Left renal cortex interstitium (tissue), 4 donors: ENCODE results near the gene KRTAP5-2. TPM values are rescaled to one million over a fixed set of nuclear protein-coding genes. Genes with fewer than 3 reads are reported as not detected.
"Not testable (repeated sequence)": the region's sequence is repeated elsewhere in the genome, so short reads cannot be mapped to it uniquely, and the experiment has no call there.

Experiments
- DNase-seq, 4 donors: peaks; one replicate each; pipeline ENCODE4 v3.0.0-alpha.2; 2013; ENCODE audit warnings: low read depth in 4 of 4, low spot score in 2 of 4, missing footprints in 1 of 4
- polyA plus RNA-seq, 4 donors: library from polyadenylated mRNA; unstranded; fragments of 120-200 nt; gene quantifications; one replicate each; pipeline ENCODE4 v1.2.1, GENCODE V29; 2013; ENCODE audit not compliant: insufficient read length in 4 of 4

KRTAP5-2 gene, protein sequence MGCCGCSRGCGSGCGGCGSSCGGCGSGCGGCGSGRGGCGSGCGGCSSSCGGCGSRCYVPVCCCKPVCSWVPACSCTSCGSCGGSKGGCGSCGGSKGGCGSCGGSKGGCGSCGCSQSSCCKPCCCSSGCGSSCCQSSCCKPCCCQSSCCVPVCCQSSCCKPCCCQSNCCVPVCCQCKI
- under 1 TPM in 1 of 4 donors, not detected in 3; 0.13 TPM for polyA plus RNA-seq

DNA sequence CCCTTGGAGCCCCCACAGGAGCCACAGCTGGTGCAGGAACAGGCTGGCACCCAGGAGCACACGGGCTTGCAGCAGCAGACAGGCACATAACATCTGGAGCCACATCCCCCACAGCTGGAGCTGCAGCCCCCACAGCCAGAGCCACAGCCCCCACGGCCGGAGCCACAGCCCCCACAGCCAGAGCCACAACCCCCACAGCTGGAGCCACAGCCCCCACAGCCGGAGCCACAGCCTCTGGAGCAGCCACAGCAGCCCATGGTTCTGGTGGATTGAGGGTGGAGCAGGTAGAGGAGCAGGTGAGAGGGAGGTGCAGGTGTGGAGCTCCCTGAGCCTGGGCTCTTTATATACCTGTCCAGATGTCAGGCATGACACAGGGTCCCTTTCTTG lies at the start of gene KRTAP5-2:
KRTAP5-2 (minus strand) TSS at position 301 of the 387 bp plus-strand sequence; CDS start at position 257, 44 bp downstream.
- DNase-seq: no peak

DNA sequence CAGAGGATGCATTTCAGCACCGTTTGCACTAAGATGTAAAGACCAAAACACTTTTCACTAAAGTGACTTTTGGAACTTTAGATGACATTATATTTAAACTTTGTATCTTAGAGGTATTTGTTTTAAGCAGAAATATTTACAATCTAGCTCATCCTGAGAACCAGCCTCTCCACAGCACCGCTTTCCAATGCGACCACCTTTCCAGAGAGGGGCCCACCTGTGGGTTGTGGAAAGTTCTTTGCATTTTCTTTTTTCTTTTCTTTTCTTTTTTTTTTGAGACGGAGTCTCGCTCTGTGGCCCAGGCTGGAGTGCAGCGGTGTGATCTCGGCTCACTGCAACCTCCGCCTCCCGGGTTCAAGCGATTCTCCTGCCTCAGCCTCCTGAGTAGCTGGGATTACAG lies 48.4 kb upstream of the KRTAP5-2 start:
- not testable (repeated sequence) for DNase-seq

DNA sequence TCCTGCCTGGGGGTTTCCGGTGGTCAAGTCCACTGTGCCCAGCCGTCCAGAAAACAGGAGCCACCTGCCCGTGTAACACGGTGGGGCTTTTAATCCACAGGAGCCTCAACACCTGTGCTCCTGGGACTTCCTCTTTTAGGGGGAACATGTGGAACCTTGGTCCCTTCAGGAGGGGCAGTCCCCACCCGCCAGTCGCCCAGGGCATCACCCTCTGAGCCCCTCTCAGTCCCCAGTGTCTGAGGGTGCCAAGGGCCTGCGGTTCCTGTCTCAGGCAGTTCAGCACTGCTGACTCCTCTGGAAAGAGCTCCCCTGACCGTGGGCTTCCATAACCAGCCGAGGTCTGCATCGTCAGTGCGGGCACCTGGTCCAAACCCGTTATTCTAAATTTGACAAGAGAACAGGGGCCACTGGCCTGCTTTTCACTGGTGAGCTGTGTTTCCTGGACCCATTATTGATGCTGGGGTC lies 47.3 kb upstream of the KRTAP5-2 start:
- DNase-seq: no peak

DNA sequence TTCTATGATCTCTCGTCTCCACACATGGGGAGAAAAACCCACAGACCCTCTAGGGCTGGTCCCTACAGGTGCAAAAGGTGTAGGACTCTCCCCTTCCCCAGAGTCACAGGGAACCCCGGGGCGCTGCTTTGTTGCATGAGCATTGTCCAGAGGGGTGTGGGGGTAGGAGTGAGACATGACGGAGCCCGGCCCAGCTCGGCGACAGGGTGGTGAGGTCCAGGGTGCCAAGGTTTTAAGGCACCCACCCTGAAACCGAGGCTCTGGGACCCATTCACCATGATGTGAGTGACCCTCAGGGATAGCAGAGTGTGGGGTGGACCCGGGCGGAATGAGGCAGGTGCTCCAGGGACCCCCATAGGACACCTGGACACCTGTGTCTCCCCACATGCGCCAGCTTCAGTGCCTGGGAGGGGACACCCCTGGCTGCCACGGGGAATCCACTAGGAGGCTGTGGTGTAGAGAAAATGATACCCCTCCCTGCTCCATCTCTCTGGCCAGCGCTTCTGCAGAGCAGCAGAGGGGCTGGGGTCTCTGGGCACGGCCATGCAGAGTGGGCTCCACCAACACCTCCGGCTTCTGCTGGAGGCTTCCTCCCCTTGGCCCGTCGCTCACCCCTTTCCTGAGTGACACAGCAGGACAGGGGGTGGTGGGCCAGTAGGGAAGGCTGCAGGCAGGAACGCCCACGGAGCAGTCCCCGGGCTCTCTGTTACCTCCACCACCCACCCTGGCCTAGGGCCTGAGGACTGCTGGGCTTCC lies 46.7 kb upstream of the KRTAP5-2 start:
- no peak for DNase-seq

DNA sequence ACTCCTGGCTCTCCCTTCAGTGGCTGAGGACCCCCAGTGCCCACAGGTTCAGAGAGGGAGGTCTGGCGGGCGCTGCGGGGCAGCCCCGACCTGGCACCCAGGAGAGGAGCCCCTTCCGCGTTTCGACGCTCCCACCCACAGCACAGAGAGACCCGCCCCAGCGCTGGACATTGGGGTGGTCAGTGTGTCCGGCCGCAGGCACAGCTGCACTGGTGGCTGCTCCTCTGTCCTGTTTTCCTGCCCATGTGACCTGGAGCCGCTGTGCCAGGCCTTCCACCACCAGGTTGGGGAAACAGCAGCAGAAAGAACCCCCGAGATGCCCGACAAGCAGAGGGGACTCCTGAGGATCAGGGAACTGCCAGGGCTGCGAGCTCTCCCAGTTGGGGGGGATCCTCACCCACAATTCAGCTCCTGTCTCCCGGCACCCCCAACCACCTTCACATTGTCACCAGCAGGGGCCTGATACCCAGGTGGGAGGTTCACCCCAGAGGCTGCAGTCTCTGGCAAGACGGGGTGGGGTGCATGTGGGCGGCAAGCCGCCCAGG lies 45.1 kb upstream of the KRTAP5-2 start:
- DNase-seq: no peak

DNA sequence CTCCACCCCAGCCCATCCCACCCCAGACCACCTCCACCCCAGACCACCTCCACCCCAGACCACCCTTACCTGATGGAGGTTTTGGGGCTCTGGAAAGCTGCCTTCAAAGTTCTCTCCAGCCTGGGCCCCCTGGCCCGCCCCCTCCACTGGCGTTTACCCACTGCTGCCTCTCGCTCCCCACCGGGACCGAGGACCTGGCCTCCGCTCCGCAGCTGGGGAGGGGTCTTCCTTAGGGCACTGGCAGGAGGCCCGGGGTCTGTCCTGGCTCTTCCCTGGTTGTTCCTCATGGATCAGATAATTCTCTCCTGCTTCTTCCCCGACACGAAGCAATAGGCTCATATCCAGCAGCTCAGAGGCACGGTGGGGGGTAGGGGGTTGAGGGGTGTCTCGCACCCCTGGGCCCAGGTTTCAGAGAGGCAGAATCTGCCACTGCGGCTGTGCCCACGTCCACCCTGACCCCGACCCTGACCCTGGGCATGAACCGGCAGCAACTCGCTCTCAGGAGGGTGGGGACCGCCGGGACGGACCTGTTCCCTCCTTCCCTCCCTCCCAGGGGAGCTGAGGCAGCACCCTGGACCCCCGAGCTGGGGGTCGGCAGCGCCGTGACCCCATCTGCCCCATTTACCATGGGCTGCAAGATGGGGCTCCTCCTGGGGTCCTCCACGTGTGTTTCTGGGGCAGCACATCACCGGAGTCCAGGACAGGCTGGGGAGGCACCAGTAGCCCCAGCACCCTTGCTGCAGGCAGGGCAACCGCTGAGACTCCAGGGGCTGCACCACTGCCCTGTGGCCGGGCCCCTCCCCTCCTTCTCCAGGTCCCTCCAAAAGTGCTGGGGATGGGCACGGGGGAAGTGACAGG lies 44.4 kb upstream of the KRTAP5-2 start:
- no peak for DNase-seq

DNA sequence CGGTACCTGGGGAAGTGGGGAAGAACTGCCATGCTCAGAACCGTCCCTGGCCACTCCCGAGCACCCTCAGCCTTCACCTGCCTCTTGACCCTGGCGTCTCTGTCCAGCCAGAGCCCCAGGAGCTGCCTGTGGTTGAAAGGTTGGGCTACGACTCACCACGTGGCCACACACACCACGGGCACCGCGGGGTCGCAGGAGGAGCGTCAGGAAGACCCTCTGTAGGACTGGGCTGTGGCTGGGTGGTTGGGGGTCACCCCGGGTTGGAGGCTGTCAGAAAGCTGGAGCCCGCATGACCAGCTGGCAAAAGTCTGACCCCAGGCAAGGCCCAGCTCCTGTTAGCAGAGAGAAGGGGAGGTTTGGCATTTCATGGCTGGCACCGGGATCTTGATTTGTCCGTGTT lies 43.0 kb upstream of the KRTAP5-2 start:
- no peak for DNase-seq

DNA sequence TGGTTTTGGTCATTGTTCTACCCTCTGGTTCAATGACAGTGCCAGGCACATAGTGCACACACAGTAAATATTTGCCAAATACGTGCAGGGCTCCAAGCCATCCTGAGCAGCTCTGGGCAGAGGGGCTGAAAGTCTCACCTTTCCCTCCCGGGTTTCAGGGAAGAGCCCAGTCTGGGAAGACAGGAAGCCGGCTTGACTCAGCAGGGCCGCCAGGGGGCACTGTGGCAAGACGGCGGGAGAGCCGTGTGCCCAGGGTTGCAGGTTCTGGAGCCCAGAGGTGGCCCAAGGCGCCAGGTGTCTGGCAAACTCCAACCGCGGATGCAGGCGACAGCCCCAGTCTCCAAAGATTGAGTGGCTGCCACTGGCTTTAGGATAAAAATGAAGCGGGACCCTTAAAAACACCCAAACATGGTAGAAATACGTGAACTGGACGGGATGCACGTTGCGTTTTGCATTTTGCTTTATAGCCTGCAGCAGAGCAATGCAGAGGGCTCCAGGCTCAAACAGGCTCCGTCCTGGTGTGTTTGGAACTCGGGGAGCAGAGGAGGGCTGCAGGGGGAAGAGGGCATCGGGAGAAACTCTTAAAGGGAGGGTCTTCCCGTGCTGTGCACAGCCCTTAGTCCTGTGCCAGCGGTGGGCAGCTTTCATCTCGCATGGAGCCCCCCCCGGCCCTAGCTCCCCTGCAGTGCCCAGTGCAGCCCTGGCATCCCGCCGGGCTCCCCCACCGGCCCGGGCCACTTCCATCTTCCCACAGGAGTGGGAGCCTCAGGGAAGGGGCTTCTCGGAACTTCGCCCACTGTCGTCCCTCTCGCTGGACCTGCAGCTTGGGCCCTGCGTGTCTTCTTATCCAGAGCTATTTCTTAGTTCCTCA lies 42.2 kb upstream of the KRTAP5-2 start:
- DNase-seq: no peak

DNA sequence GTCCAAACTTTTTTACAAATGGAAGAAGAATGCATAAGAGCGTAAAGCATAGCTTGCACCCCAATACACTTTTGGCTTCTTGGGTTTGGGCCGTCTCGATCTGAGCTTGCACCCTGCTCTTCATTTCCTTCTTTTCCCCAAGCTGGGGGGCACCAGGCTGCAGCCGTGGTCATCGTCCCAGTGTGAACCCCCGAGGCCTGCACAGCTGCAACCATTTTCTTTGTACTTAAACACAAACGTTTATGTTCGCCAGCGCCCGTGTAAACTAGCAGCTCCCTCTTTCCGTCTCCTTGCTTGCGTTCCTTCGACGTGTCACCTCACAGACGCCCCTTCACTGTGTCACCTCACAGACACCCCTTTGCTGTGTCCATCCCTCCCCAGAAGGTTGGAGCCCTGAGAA lies 41.6 kb upstream of the KRTAP5-2 start:
- DNase-seq: no peak

DNA sequence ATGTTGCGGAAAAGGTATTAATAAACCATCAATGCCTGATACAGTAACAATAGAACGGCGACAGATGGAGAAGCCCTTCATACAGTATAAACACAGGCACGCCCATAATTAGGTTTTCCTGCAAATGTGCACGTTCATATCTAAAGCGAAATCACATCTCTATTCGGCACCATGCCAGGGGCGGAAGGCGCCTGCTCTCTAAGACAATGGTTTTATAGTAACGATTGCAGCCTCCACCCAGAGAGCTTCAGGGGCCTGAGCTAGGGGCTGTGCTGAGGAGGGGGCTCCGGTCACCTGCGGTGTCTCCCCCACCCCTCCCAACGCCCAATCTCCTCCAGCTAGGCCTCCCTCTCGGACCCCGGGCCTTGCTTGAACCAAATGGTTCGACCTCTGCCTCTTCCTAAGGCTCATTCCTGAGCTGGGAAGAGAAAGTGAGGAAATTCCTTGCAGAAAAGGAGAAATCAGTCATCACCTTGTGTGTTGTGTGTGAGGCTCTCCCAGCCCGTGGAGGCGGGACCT lies 41.1 kb upstream of the KRTAP5-2 start:
- no peak for DNase-seq

DNA sequence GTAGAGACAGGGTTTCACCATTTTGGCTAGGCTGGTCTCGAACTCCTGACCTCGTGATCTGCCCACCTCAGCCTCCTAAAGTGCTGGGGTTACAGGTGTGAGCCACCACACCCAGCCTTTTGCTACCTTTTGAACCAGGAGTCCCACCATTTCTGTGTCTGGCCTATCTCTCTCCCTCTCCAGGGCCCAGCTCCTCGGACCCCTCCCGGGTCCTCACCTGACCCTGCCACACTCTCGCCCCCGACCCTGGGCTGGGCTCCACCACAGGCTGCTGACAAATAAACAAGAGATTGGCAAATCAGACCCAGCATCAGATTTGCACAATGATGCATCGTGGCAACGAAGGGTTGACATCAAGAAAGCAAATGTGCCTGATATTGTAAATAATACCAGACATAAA lies 40.2 kb upstream of the KRTAP5-2 start:
- DNase-seq: no peak

DNA sequence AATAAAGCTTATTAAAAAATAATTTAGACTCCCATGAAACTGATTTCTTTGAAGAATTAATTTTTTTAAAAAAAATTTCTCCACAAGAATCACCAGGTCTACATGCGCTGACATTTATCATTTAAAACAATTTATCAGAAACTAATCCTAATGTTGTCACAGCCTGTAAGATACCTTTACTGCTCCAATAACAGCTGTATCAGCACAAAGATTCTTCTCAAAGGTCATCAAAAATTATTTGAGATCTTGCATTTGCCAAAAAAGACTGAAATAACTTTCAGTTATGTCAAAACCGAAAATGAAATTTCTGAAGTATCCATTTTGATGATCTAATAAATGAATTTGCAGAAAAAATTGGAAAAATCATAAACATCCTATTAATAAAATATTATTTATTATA lies 39.5 kb upstream of the KRTAP5-2 start:
- no peak for DNase-seq

DNA sequence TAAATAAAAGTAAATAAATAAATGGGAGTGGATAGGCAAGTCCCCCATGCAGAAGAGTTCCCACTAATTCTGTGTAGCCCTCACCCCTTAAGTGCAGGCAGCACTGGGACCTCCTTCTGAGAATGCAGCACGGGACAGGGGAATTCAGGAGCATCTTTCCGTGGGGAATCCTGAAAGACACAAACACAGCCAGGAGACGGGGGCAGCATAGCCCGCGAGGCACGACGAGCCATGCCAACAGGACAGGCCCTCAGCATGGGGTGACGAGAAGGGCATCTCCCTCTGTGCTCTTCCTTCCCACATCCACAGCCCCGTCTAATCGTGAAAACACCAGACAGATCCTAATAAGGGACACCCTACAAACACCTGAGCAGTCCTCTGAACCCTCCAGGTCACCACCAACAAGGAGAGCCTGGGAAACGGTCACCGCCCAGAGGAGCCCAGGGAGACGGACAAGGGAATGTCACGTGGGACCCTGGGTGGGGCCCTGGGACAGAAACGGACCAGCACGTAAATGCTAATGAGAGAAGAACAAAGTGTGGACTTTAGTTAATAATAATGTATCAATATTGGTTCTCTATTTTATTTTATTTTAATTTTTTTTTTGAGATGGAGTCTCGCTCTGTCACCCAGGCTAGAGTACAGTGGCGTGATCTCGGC lies 38.3 kb upstream of the KRTAP5-2 start:
- DNase-seq: no peak

DNA sequence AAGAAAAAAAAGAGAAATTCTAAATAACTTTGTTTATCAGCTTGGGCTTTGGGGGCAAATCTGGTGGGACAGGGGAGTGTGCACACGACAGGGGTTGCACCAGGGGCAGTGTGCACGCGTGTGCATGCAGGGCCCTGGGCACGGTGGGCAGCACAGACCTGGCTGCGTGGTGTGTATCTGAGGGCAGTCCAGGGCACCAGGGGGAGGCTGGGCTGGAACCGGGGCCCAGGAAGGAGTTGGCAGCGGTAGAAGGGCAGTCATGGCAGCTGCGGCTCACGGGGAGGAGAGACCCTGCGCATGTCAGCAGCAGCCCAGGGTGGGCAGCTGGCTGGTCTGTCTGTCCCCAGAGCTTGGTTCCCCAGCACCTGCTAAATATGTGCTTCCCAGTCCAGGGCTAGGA lies 35.8 kb upstream of the KRTAP5-2 start:
- no peak for DNase-seq

DNA sequence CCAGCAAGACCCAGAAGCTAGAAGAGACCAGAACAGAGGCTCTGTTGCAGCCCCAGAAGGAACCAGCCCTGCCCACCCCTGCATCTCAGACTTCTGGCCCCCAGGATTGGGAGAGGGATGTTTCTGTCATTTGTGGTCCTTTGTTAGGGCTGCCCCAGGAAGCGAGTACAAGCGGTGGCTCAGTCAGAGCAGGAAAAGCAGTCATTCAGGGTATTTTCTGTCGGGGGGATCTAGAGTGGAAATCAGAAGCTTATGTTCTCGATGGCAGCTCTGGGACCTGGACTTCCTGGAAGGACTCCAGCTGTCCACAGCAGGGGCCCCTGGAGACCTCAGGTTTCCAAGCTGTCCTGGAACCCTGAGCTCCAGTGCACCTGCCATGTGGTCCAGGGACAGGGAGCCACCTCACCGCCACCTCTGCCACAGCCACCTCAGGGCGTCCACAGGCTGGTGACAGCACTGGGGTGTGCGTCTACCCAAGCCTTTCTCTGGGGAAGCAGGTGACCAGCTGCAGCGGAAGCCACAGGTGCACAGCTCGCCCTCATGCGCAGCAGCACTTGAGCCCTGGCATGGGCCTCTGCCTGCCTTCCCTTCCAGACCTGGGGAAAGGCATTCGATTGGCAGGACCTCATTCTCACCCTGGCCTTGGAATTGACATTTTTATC lies 34.1 kb upstream of the KRTAP5-2 start:
- no peak for DNase-seq

DNA sequence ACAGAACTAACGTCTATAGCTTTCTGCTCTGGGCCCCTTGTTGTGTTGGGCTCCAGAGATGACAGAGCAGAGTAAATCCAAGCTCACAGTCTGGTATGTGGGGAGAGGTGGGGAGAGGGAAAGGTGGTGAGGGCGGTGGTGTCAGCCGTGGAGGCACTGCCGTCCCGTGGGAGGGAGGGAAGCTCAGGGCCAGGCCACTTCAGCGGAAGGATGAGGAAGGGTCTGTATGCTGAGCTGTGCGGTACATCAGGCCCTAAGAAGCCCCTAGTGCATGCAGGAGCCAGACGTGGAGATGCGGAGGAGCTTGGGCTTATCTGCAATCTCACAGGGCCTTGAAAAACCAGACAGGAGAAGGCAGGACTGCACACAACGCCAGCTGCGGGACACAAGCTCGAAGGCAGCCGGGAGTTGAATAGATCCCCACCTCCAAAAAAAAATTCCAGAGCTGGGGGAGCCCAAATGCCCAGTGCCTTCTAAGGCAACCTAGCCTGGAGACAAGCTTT lies 33.0 kb upstream of the KRTAP5-2 start:
- DNase-seq: no peak

DNA sequence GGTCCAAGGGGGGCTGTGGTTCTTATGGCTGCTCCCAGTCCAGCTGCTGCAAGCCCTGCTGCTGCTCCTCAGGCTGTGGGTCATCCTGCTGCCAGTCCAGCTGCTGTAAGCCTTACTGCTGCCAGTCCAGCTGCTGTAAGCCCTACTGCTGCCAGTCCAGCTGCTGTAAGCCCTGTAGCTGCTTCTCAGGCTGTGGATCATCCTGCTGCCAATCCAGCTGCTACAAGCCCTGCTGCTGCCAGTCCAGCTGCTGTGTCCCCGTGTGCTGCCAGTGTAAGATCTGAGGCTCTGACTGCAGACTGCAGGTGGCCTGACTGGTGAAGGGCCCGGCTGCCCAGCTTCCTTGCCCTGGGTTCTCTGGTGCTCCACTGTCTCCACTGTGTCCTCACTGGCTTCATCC lies 32.2 kb upstream of the KRTAP5-2 start:
- DNase-seq: no peak

DNA sequence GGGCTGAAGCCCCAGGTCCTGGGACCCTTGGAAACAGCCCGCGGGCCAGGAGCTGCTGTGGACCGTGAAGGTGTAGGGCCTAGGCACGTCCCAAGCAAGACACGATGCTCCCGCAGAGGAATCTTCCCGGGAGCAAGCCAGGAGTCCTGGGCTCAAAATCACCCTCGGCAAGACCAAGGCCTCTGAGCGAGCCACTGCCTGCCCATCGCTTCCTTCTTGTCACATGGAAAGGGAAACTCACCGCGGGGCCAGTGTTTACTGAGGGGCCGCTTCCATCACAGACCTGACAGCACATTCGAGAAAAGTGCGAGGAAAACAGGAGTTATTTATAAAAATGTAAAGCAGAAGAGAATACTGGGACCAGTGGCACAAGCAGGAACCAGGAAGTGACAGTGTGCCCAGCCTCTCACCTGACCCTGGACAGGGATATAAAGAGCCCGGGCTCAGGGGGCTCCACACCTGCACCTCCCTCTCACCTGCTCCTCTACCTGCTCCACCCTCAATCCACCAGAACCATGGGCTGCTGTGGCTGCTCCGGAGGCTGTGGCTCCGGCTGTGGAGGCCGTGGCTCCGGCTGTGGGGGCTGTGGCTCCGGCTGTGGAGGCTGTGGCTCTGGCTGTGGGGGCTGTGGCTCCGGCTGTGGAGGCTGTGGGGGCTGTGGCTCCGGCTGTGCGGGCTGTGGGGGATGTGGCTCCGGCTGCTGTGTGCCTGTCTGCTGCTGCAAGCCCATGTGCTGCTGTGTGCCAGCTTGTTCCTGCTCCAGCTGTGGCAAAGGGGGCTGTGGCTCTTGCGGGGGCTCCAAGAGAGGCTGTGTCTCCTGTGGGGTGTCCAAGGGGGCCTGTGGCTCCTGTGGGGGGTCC lies 31.5 kb upstream of the KRTAP5-2 start, which contains the start of gene KRTAP5-5:
KRTAP5-5 (plus strand) TSS at position 450 of the 860 bp plus-strand sequence; CDS start at position 516, 66 bp downstream.
- DNase-seq: no peak
